ENCODE data around the gene SLIRP. TPM values are rescaled to one million over a fixed set of nuclear protein-coding genes. Genes with fewer than 3 reads are reported as not detected.
"Not testable (repeated sequence)": the region's sequence is repeated elsewhere in the genome, so short reads cannot be mapped to it uniquely, and the experiment has no call there.

Gene SLIRP
- total RNA-seq, 2 experiments from 2014 or later, result 134 to 149 TPM

DNA sequence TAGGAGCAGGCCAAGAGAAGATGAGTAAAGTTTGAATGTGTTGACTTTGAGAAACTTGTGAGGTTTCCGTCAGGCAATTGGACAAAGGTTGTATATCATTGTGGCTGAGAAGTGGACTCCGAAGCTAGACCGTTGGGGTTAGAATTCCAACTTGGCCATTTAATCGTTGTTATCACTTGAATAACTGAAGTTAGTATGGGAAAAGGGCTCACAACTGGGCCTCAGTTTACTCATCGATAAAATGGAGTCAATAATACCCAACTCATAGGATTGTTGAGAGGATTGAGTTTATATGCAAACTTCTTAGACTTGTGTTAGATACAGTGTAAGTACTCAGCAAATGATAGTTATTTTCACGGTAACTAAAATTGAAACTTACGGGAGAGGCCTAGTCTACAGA is 846 bp downstream of the SLIRP start:
- Mint-ChIP-seq H3K27ac (peak overlapping the region; percentile 88), H3K4me3 (peak overlapping the region; percentile 87), H3K4me1 (ENCODE audit: low read depth) (peaks cover 54% of the 10 kb centered on the region), H3K36me3 (ENCODE audit: low read depth) (peaks cover 19% of the 10 kb centered on the region), H3K27me3 (ENCODE audit: low read depth) (no peaks in the 10 kb centered on the region), H3K9me3 (no peaks in the 10 kb centered on the region)
- intact Hi-C loops (cut with micrococcal nuclease), result loop anchor here (1.0 to 5.0 kb wide), 5 partner anchors 53 to 406 kb away; partner anchors contain the start of genes ADCK1, GSTZ1, SNW1 and VIPAS39
- no peak for DNase-seq
- CTCF ChIA-PET, result interaction anchor here (0.6 to 1.4 kb wide), 3 partner anchors 10 to 249 kb away, joined by 3 to 5 read pairs (median 3); no protein-coding TSS in a partner anchor

DNA sequence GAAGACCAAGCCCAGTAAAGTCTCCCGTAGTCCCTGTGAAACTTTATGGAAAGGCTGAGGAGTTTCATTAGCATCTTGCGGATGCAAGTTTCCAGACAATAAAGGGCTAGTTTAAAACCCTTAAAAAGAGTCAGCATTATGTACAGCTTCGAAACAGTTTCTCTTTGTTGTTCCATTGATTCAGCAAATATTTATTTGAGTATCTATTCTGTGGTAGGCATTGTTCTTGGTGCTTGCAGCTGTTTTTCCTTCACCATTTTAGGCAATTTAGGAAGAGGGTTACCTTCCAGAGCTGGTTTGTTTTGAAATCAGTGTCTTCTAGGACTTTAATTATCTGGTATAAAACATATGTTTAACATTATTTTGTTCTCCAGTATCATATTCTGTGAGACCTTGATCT is 1.5 kb downstream of the SLIRP start:
- Mint-ChIP-seq H3K27ac (peak overlapping the region; percentile 51), H3K9me3 (no peaks in the 10 kb centered on the region), H3K36me3 (ENCODE audit: low read depth) (peaks cover 21% of the 10 kb centered on the region), H3K4me1 (ENCODE audit: low read depth) (peaks cover 55% of the 10 kb centered on the region), H3K4me3 (peak overlapping the region; percentile 87), H3K27me3 (ENCODE audit: low read depth) (no peaks in the 10 kb centered on the region)
- intact Hi-C loops (cut with micrococcal nuclease), result loop anchor here (5.0 kb wide), 1 partner anchor 407 kb away; no protein-coding TSS in a partner anchor
- CTCF ChIA-PET, result interaction anchor here (0.6 to 1.4 kb wide), 2 partner anchors 55 to 250 kb away, joined by 3 to 5 read pairs; no protein-coding TSS in a partner anchor
- DNase-seq, result no peak

DNA sequence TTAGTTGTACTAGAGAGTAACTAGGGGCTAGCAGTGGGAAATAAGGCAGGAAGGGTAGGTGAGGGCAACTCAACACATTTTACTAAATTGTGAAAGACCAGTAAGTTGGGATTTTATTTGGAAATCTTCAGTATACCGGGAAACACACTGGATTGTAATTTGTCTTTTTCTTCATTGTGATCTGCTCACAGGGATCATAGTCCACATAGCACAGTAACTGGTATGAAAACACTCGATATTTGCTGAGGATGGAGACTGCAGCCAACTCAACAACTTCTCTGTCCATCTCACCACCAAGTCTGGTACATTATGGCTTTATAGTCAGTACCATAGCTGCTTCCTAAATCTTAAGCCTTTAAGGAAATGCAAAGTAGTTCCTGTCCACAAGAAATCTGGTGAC is 2.5 kb downstream of the SLIRP start:
- intact Hi-C loops (cut with micrococcal nuclease), result no loop called here
- Mint-ChIP-seq H3K36me3 (ENCODE audit: low read depth) (peaks cover 30% of the 10 kb centered on the region), H3K27ac (no peak overlapping the region), H3K4me3 (peak overlapping the region; percentile 2), H3K9me3 (no peaks in the 10 kb centered on the region), H3K27me3 (ENCODE audit: low read depth) (no peaks in the 10 kb centered on the region), H3K4me1 (ENCODE audit: low read depth) (peaks cover 56% of the 10 kb centered on the region)
- DNase-seq, result no peak
- CTCF ChIA-PET, result no interaction called here

DNA sequence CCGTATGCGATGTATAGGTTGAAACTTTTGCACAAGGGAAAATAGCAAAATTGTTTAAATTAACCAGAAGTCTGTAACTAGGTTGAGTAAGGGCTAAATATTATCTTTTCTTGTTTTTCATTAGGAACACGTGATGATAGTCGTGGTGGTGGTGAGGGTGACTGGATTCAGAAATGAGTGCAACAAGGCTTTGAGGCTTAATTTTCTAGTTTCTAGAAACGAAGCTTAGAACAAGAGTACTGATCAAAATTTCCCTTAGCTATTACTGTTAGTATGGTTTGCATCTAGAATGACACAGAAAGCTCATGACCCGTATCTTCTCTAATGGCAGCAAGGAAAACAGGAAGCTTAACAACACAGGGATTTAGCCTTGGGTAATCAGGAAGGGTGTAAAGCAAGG is 7.0 kb downstream of the SLIRP start:
- CTCF ChIA-PET, result interaction anchor here (0.7 kb wide), 1 partner anchor 38 kb away, joined by 4 read pairs; no protein-coding TSS in a partner anchor
- peak overlapping the region; percentile 73 for H3K27ac Mint-ChIP-seq
- H3K9me3 Mint-ChIP-seq, result no peaks in the 10 kb centered on the region
- H3K36me3 Mint-ChIP-seq (ENCODE audit: low read depth), result peaks cover 49% of the 10 kb centered on the region
- H3K27me3 Mint-ChIP-seq (ENCODE audit: low read depth), result no peaks in the 10 kb centered on the region
- no peak overlapping the region for H3K4me3 Mint-ChIP-seq
- peaks cover 32% of the 10 kb centered on the region for H3K4me1 Mint-ChIP-seq (ENCODE audit: low read depth)
- DNase-seq, result peak; percentile 35
- intact Hi-C loops (cut with micrococcal nuclease), result loop anchor here (5.0 kb wide), 1 partner anchor 37 kb away; no protein-coding TSS in a partner anchor

DNA sequence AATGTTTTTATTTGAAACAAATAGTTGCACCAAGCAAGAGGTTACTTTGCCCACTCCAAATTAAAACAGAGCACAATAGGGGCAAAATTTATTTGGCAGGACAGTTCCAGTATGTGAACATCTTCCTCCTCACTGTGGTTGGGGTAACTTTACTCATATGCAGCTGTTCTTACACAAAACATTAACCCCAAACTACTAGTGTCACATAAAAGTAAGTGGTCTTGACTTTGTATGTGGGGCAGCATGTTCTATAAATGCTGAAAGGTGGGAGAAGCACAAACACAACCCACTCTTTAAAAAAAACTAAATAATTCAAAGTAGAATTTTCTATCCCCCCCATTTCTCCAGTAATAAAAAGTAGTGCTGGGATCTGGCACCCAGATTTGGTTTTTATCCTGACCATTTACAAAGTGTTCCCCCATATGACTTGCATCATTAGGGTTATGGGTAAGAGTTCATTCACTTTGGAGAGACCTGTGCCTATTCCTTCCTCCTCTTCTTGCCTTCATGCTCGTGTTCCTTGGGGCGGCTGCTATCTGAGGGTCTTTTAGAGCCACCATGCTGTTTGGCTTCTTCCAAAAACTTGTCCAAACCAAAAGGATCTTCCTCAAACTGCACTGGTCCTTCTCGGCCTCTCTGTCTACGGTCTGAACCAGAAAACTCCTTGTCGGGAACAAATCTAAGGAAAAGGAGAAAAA is 9.9 kb downstream of the SLIRP start:
- no peak for DNase-seq
- CTCF ChIA-PET, result interaction anchor here (0.6 kb wide), 1 partner anchor 104 kb away, joined by 3 read pairs; no protein-coding TSS in a partner anchor
- Mint-ChIP-seq H3K9me3 (no peaks in the 10 kb centered on the region), H3K36me3 (ENCODE audit: low read depth) (peaks cover 53% of the 10 kb centered on the region), H3K27me3 (ENCODE audit: low read depth) (no peaks in the 10 kb centered on the region), H3K4me1 (ENCODE audit: low read depth) (peaks cover 22% of the 10 kb centered on the region), H3K4me3 (no peak overlapping the region), H3K27ac (peak overlapping the region; percentile 70)
- intact Hi-C loops (cut with micrococcal nuclease), result loop anchor here (5.0 kb wide), 1 partner anchor 35 kb away; no protein-coding TSS in a partner anchor

DNA sequence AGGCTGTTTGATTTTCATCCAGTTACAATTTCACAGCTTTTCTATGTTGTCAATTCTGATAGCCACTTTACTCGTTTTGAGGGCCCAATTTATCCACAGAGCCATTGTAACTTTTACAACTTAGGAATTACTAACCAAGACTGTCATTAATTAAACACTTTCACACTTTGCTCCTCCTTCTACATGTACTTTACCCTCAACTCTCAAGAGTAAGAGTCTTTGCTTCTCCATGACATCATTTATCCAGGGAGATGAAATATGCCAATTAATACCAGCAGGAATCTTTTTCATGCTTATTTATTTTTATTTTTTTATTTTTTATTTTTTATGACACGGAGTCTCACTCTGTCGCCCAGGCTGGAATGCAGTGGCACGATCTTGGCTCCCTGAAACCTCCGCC is 13.5 kb downstream of the SLIRP start:
- H3K36me3 Mint-ChIP-seq (ENCODE audit: low read depth), result peaks cover 55% of the 10 kb centered on the region
- H3K27me3 Mint-ChIP-seq (ENCODE audit: low read depth), result no peaks in the 10 kb centered on the region
- CTCF ChIA-PET, result no interaction called here
- intact Hi-C loops (cut with micrococcal nuclease), result no loop called here
- no peaks in the 10 kb centered on the region for H3K9me3 Mint-ChIP-seq
- no peak overlapping the region for H3K27ac Mint-ChIP-seq
- no peak for DNase-seq
- H3K4me1 Mint-ChIP-seq (ENCODE audit: low read depth), result no peaks in the 10 kb centered on the region
- H3K4me3 Mint-ChIP-seq, result no peak overlapping the region

DNA sequence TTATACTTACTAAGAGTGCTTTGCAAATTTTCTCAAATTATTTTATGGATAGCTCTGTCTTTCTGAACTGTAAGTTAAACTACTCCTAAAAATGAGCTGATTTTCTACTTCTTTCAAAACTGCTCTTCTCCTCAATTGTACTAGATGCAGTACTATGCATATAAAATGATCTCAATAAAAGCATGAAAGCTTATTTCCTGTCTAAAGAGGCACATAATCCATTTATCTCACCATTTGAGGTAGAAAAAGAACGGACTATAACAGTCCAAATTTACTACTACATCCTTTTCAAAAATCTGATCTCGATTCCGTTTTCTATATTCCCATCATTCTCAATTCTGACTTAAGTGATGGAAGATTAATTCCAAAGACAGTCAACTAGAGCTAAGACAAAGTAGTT is 14.4 kb downstream of the SLIRP start:
- Mint-ChIP-seq H3K9me3 (no peaks in the 10 kb centered on the region), H3K27me3 (ENCODE audit: low read depth) (no peaks in the 10 kb centered on the region), H3K36me3 (ENCODE audit: low read depth) (peaks cover 57% of the 10 kb centered on the region), H3K4me3 (no peak overlapping the region), H3K4me1 (ENCODE audit: low read depth) (no peaks in the 10 kb centered on the region), H3K27ac (no peak overlapping the region)
- CTCF ChIA-PET, result interaction anchor here (1.3 kb wide), 1 partner anchor 11 kb away, joined by 3 read pairs; no protein-coding TSS in a partner anchor
- DNase-seq, result no peak
- intact Hi-C loops (cut with micrococcal nuclease), result no loop called here

DNA sequence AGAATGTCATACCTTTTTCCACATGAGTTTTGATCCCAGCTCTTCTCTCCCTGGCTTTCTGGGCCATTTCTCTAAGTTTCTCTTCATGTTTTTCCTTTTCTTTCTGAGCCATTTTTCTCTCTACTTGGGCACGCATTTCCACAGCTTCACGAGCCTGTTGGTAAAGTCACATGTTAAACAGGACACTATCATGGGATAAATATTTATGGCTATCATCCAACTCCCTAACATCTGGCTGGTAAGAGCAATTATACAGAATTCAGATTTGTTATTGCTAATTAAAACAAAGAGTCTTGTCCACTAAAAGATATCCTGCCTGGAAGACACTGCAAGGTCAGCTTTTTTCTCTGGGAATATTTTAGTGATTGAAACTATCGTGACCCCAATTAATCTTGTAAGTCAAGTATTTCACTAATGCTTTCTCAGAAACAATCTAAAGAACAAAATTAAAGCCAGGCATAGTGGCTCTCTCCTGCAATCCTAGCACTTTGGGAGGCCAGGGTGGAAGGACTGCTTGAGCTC is 23.1 kb downstream of the SLIRP start:
- Mint-ChIP-seq H3K4me1 (ENCODE audit: low read depth) (peaks cover 11% of the 10 kb centered on the region), H3K9me3 (no peaks in the 10 kb centered on the region), H3K36me3 (ENCODE audit: low read depth) (peaks cover 48% of the 10 kb centered on the region), H3K27me3 (ENCODE audit: low read depth) (no peaks in the 10 kb centered on the region), H3K27ac (no peak overlapping the region), H3K4me3 (no peak overlapping the region)
- DNase-seq, result no peak
- intact Hi-C loops (cut with micrococcal nuclease), result no loop called here
- CTCF ChIA-PET, result no interaction called here

DNA sequence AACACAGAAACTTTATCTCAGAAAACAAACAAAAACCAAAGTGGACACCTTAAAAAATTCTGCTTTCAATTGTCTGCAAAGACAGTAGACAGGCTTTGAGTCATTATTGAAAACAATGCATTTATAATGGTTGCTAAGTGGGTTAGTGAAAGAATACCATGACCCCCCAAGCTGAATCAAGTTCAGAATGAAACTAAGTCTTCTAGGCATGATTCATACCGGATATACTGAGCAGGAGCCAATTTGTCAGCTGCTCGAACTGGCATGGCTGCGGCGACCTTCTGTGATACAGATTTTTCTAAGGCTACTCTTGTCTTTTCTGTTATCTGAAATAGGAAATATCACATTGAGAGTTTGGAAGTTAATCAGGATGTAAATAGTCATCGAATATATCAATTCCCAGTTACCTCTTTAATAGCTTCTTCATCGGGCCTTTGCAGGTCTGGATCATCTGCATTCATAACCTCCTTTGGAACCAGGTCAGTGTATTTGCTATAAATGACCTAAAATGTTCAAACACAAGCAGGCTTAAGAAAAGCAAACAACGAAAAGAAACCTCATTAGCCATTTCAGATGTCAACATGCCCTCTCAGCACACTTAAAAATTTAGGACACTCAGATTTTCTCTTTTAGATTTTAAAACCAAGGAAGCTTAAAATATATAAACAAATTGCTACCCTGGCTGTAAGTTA is 30.8 kb downstream of the SLIRP start:
- intact Hi-C loops (cut with micrococcal nuclease), result no loop called here
- DNase-seq, result no peak
- CTCF ChIA-PET, result interaction anchor here (0.5 to 0.6 kb wide), 4 partner anchors 21 to 34 kb away, joined by 3 to 5 read pairs (median 4); no protein-coding TSS in a partner anchor
- Mint-ChIP-seq H3K4me1 (ENCODE audit: low read depth) (peaks cover 35% of the 10 kb centered on the region), H3K9me3 (no peaks in the 10 kb centered on the region), H3K36me3 (ENCODE audit: low read depth) (peaks cover 32% of the 10 kb centered on the region), H3K4me3 (no peak overlapping the region), H3K27me3 (ENCODE audit: low read depth) (no peaks in the 10 kb centered on the region), H3K27ac (no peak overlapping the region)

DNA sequence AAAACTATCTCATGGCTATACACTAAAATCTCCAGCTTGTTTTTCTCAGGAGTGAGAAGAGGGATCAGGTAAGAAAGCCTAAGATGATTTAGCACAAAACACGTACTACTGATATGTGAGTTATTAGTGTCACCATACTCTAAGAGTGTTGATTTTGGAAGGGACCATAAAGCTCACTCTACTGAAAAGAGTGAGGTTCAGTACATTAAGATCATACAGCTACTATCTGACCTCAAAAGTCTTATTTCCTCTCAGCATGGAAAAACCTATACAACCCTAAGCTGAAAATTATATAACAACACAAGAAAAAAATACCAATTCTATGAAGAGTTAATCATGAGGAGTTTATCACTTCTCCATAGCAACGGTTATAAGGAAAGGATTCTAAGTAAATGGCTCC is 33.5 kb downstream of the SLIRP start:
- Mint-ChIP-seq H3K27ac (peak overlapping the region; percentile 58), H3K4me3 (no peak overlapping the region), H3K36me3 (ENCODE audit: low read depth) (peaks cover 24% of the 10 kb centered on the region), H3K27me3 (ENCODE audit: low read depth) (no peaks in the 10 kb centered on the region), H3K4me1 (ENCODE audit: low read depth) (peaks cover 33% of the 10 kb centered on the region), H3K9me3 (no peaks in the 10 kb centered on the region)
- no peak for DNase-seq
- intact Hi-C loops (cut with micrococcal nuclease), result no loop called here
- CTCF ChIA-PET, result interaction anchor here (0.5 to 1.4 kb wide), 3 partner anchors 11 to 285 kb away, joined by 3 to 4 read pairs (median 4); partner anchors contain the start of gene SNW1

DNA sequence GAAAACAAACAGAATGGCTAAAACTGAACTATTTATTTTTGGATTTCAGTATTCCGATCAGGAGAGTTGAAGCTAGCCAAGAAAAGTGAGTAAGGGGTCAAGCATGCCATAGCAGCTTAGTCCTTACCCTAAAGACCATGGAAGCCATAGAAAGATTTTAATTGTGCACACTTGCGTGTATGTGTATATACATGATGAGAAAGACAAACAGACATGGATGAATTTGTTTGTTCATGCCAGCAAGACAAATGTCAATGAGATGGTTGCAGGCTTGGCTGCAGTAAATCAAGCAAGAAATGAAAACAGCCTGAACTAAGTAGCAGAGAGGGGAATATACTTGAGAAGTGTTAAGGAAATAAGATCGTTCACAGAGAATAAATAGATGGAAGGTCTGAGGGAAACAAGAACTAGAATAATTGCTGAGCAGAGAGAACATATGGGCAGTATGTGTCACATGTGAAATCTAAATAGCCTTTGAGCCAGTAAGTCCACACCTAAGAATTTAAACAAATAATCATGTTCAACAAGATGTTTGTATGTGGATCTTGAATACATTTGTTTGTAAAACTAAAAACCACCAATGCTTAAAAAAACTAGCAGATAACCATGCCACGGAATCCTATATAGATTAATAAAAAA is 38.3 kb downstream of the SLIRP start:
- CTCF ChIA-PET, result no interaction called here
- no peak overlapping the region for H3K27ac Mint-ChIP-seq
- peaks cover 18% of the 10 kb centered on the region for H3K4me1 Mint-ChIP-seq (ENCODE audit: low read depth)
- H3K4me3 Mint-ChIP-seq, result no peak overlapping the region
- no peaks in the 10 kb centered on the region for H3K9me3 Mint-ChIP-seq
- peaks cover 35% of the 10 kb centered on the region for H3K36me3 Mint-ChIP-seq (ENCODE audit: low read depth)
- no peak for DNase-seq
- no peaks in the 10 kb centered on the region for H3K27me3 Mint-ChIP-seq (ENCODE audit: low read depth)
- intact Hi-C loops (cut with micrococcal nuclease), result no loop called here

DNA sequence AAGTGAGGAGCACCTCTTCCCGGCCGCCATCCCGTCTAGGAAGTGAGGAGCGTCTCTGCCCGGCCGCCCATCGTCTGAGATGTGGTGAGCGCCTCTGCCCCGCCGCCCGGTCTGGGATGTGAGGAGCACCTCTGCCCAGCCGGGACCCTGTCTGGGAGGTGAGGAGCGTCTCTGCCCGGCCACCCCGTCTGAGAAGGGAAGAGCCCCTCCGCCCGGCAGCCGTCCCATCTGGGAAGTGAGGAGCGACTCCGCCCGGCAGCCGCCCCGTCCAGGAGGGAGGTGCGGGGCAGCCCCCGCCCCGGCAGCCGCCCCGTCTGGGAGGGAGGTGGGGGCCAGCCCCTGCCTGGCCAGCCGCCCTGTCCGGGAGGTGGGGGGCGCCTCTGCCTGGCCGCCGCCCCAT is 39.5 kb downstream of the SLIRP start:
- H3K27ac Mint-ChIP-seq; DNase-seq; H3K9me3 Mint-ChIP-seq; intact Hi-C loops (cut with micrococcal nuclease); H3K4me3 Mint-ChIP-seq; H3K27me3 Mint-ChIP-seq (ENCODE audit: low read depth); CTCF ChIA-PET: not testable (repeated sequence)
- Mint-ChIP-seq H3K4me1 (ENCODE audit: low read depth) (peaks cover 16% of the 10 kb centered on the region), H3K36me3 (ENCODE audit: low read depth) (peaks cover 34% of the 10 kb centered on the region)

Measured in activated naive CD4-positive, alpha-beta T cell treated with anti-CD3 and anti-CD28 coated beads for 36 hours (primary cell).